ENCODE measurements around the gene RILPL1.

- TF ChIP-seq EZH2 (IDR thresholded peaks at IDR 0.05; ENCODE audit: low read length, missing control alignments) (no peak), CTCF (conservative IDR thresholded peaks at IDR 0.05 in 1 of 2, IDR thresholded peaks at IDR 0.05 in 1 of 2; ENCODE audit: low read depth in 1 of 2, low read length in 2 of 2) (no peak)
Measured at GRCh38 chr12:123516216-123516780, 17.2 kb downstream of the RILPL1 start.

All from fibroblast of lung (primary cell).